Gastrocnemius medialis (tissue), 4 donors: ENCODE data around the gene SNCA. TPM values are rescaled to one million over a fixed set of nuclear protein-coding genes. Genes with fewer than 3 reads are reported as not detected.

Experiments used
- ATAC-seq, 2 donors: fragments of 150-250 bp; one replicate each; pipeline ENCODE4 v1.9.1; 2016
- DNase-seq, 2 donors: peaks; one replicate each; pipeline ENCODE4 v3.0.0-alpha.2; 2019
- H3K27ac ChIP-seq, 4 donors: fragments of 200-600 bp; sonication (generic); 1 replicate in 1 of 4; 2 replicates in 3 of 4; pipeline ENCODE4 v1.5.1; 2016 to 2018; ENCODE audit warnings: mild to moderate bottlenecking in 2 of 4, moderate library complexity in 1 of 4
- H3K27me3 ChIP-seq, 3 donors: fragments of 200-600 bp; sonication (generic) in 2 of 3; 1 replicate in 1 of 3; 2 replicates in 2 of 3; pipeline versions ENCODE4 v1.5.1 to v1.6.0; 2016 to 2019; ENCODE audit warnings: mild to moderate bottlenecking in 1 of 3, moderate library complexity in 1 of 3
- H3K36me3 ChIP-seq, 2 donors: fragments of 200-600 bp; sonication (generic) in 1 of 2; one replicate each; pipeline ENCODE4 v1.5.1; 2017 to 2018
- H3K4me1 ChIP-seq, 2 donors: fragments of 200-600 bp; sonication (generic) in 1 of 2; one replicate each; pipeline ENCODE4 v1.5.1; 2016 to 2017; ENCODE audit warnings: mild to moderate bottlenecking in 2 of 2
- H3K4me3 ChIP-seq, 4 donors: fragments of 200-600 bp; sonication (generic) in 3 of 4; 1 replicate in 1 of 4; 2 replicates in 3 of 4; pipeline ENCODE4 v1.5.1; 2016 to 2019; ENCODE audit warnings: mild to moderate bottlenecking in 2 of 4
- H3K9me3 ChIP-seq, 3 donors: fragments of 200-600 bp; sonication (generic) in 2 of 3; 1 replicate in 1 of 3; 2 replicates in 2 of 3; pipeline ENCODE4 v1.5.1; 2016 to 2019
- CTCF ChIP-seq, 5 experiments: fragments of 450-650 bp in 3 of 5; fragments of 200-600 bp in 2 of 5; sonication (generic) in 2 of 5; IDR thresholded peaks in 4 of 5; conservative IDR thresholded peaks in 1 of 5; 1 replicate in 4 of 5; 2 replicates in 1 of 5; pipeline ENCODE4 v1.5.1; 2016 to 2019; ENCODE audit warnings: antibody characterized with exemption in 5 of 5, mild to moderate bottlenecking in 3 of 5, moderate library complexity in 3 of 5
- POLR2A ChIP-seq, 2 donors: fragments of 450-650 bp; IDR thresholded peaks; one replicate each; pipeline ENCODE4 v1.6.1; 2017; ENCODE audit warnings: antibody characterized with exemption in 2 of 2, mild to moderate bottlenecking in 2 of 2, moderate library complexity in 2 of 2
- in situ Hi-C, 4 donors: fragments of 200-750 bp; cut with MboI; loops; one replicate each; pipeline versions ENCODE4 v1.15.0 to v1.8.0; 2017; ENCODE audit warnings: low sequenced_read_pairs in 4 of 4
- intact Hi-C: fragments of 100-400 bp; cut with DNase I; formaldehyde crosslinking; loops from one replicate; pipeline ENCODE4 v1.15.1; 2023; ENCODE audit warnings: low total_unique reads
- total RNA-seq, 4 donors: library from RNA; depleted of rRNA; stranded (reverse); fragments of >200 nt; gene quantifications; one replicate each; pipeline versions ENCODE4 v1.1.0 to v1.2.3, GENCODE V29; 2016

Gene SNCA
- total RNA-seq, 4 donors from 2014 or later = 0.73 to 1.7 (median 1.1) TPM; not detected in 1

- Histone ChIP-seq H3K27me3 (peaks cover 32 to 41% (median 36%) of the 10 kb centered on the region in 3 donors), H3K27ac (no peak overlapping the region), H3K4me1 (peaks cover 0 to 5% of the 10 kb centered on the region in 2 donors), H3K9me3 (no peaks in the 10 kb centered on the region), H3K4me3 (peak overlapping the region; percentile 15 to 52 (median 48)), H3K36me3 (no peaks in the 10 kb centered on the region)
- intact Hi-C loops = no loop called here
- in situ Hi-C loops = no loop called here
- ATAC-seq = no peak
- no peak for DNase-seq
- TF ChIP-seq POLR2A (IDR thresholded peaks at IDR 0.05) (no peak), CTCF (IDR thresholded peaks at IDR 0.05 in 4 of 5, conservative IDR thresholded peaks at IDR 0.05 in 1 of 5) (no peak)
Measured at GRCh38 chr4:89836031-89836745, 773 bp downstream of the SNCA start.

DNA sequence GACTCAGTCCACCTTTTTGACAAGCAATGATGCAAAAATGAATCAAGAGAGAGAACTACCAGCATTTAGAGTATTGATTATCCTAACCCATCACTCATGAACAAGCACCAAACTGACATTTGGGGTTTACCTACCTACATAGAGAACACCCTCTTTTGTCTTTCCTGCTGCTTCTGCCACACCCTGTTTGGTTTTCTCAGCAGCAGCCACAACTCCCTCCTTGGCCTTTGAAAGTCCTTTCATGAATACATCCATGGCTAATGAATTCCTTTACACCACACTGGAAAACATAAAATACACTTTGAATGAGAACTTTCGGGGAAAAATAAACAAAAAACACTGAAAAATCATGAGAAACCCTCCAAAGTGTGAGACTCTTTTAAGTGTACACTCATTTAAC is 1.5 kb downstream of the SNCA start:
- DNase-seq = no peak
- TF ChIP-seq POLR2A (IDR thresholded peaks at IDR 0.05) (no peak), CTCF (IDR thresholded peaks at IDR 0.05 in 4 of 5, conservative IDR thresholded peaks at IDR 0.05 in 1 of 5) (no peak)
- no peak for ATAC-seq
- no peak overlapping the region for H3K27ac ChIP-seq
- H3K27me3 ChIP-seq = peaks cover 32 to 36% (median 34%) of the 10 kb centered on the region in 3 donors
- no peaks in the 10 kb centered on the region for H3K36me3 ChIP-seq
- peaks cover 0 to 5% of the 10 kb centered on the region in 2 donors for H3K4me1 ChIP-seq
- intact Hi-C loops = no loop called here
- in situ Hi-C loops = no loop called here
- no peak overlapping the region for H3K4me3 ChIP-seq
- no peaks in the 10 kb centered on the region for H3K9me3 ChIP-seq

DNA sequence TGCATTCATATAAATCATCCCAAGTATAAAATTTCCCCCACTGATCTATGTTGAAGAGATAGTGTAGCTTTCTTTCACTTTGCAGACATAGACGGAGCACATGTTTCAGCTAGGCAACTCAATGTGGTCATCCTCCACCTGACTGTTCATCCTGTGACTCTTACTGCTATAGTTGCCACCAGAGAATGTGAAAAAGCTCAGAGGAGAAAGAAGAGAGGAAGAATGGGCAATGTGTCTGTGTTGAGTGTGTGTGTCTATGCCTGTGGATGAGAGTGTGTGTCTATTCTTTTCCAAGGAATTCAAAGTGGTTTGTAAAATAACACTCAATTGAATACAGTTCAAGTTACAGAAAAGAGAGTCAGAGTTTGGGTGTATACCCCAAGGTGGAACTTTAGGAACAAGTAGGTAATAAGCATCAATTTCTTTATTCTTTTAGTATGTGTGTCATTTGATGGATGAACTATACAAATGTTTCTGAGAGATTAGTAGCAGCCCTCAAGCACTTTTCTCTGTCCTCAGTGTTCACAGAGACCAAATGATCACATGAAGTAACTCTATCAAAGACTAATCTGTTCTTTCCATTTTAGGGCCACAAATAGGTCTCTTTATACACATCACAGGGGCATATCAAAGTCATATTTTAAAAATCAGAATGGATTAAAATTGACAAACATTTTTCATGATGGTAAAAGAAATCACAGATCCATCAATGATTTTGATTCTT is 2.3 kb downstream of the SNCA start:
- intact Hi-C loops (no loop called here), in situ Hi-C loops (no loop called here)
- ATAC-seq = no peak

GRCh38 chr4:89829470-89830138 is 7.4 kb downstream of the SNCA start:
- TF ChIP-seq POLR2A (IDR thresholded peaks at IDR 0.05) = peak in 1 of 2 donors; percentile 8
- TF ChIP-seq CTCF (IDR thresholded peaks at IDR 0.05 in 4 of 5, conservative IDR thresholded peaks at IDR 0.05 in 1 of 5) = no peak
- Histone ChIP-seq H3K27ac (no peak overlapping the region), H3K4me3 (no peak overlapping the region), H3K9me3 (no peaks in the 10 kb centered on the region), H3K36me3 (no peaks in the 10 kb centered on the region), H3K4me1 (no peaks in the 10 kb centered on the region), H3K27me3 (no peaks in the 10 kb centered on the region)
- intact Hi-C loops = no loop called here
- in situ Hi-C loops = no loop called here
- DNase-seq (no peak), ATAC-seq (no peak)

More for the DNA sequence above, 2.3 kb downstream of the SNCA start:
- TF ChIP-seq CTCF (IDR thresholded peaks at IDR 0.05 in 4 of 5, conservative IDR thresholded peaks at IDR 0.05 in 1 of 5) = no peak
- no peak for TF ChIP-seq POLR2A (IDR thresholded peaks at IDR 0.05)
- Histone ChIP-seq H3K27ac (no peak overlapping the region), H3K9me3 (no peaks in the 10 kb centered on the region), H3K36me3 (no peaks in the 10 kb centered on the region), H3K4me3 (no peak overlapping the region), H3K27me3 (peaks cover 26 to 30% (median 30%) of the 10 kb centered on the region in 3 donors), H3K4me1 (peaks cover 0 to 5% of the 10 kb centered on the region in 2 donors)
- no peak for DNase-seq
